ENCODE results near the gene NADK2. TPM values are rescaled to one million over a fixed set of nuclear protein-coding genes. Genes with fewer than 3 reads are reported as not detected.

The NADK2 gene
- total and polyA plus RNA-seq, 2 donors (not counting 3 experiments of a cell fraction or from before 2014, with no cell fraction given), result 4.0 to 20.3 TPM

- peaks cover 7 to 13% of the 10 kb centered on the region in 2 experiments for H3K36me3 ChIP-seq (ENCODE audit: control insufficient read depth in 2 of 2, extremely low read depth in 1 of 2, insufficient read depth in 2 of 2, low read length in 2 of 2)
- H3K27me3 ChIP-seq (ENCODE audit: control insufficient read depth in 2 of 2, insufficient read depth in 2 of 2, low read length in 2 of 2), result no peaks in the 10 kb centered on the region
- FAIRE-seq (no peak), DNase-seq (ENCODE audit: low read depth, low spot score) (no peak)
- no peak overlapping the region for H3K4me2 ChIP-seq (ENCODE audit: insufficient read depth, low read length)
- H3K9ac ChIP-seq (replicated peaks; ENCODE audit: extremely low read depth, insufficient read depth, low read length), result no peak overlapping the region
- intact Hi-C loops (cut with micrococcal nuclease), result no loop called here
- no peak overlapping the region for H3K27ac ChIP-seq (ENCODE audit: insufficient read depth, low read depth, low read length)
- no peaks in the 10 kb centered on the region for H3K9me3 ChIP-seq (replicated peaks; ENCODE audit: control insufficient read depth, insufficient read depth, low read length)
- POLR2A ChIA-PET, result no interaction called here
- CTCF ChIA-PET, result interaction anchor here (1.4 to 3.4 kb wide), 2 partner anchors 18 to 81 kb away, joined by 4 to 8 read pairs; no protein-coding TSS in a partner anchor
- no peaks in the 10 kb centered on the region for H3K9me1 ChIP-seq (replicated peaks; ENCODE audit: control insufficient read depth, extremely low read depth, insufficient read depth, low read length)
- no peaks in the 10 kb centered on the region for H4K20me1 ChIP-seq (replicated peaks; ENCODE audit: control insufficient read depth, extremely low read depth, insufficient read depth, low read length)
- no peak overlapping the region for H2AFZ ChIP-seq (ENCODE audit: low read depth, low read length)
- H3K4me1 ChIP-seq (ENCODE audit: control insufficient read depth, extremely low read depth, insufficient read depth, low read length), result peaks cover 4% of the 10 kb centered on the region
- TF ChIP-seq GATA2 (IDR thresholded peaks at IDR 0.05; ENCODE audit: insufficient read depth, insufficient read length, low read depth, low read length), result no peak
- H3K79me2 ChIP-seq (ENCODE audit: control insufficient read depth, insufficient read depth, low read length), result peaks cover 11% of the 10 kb centered on the region
- dilution Hi-C loops (cut with MboI; ENCODE audit: extremely low pct_ligation_motif_present, low sequenced_read_pairs), result no loop called here
- BruUV-seq (replicated peaks), result no TSS peak
- no peak overlapping the region for H3K4me3 ChIP-seq (replicated peaks in 1 of 3; ENCODE audit: insufficient read depth in 1 of 3, low read depth in 1 of 3, low read length in 3 of 3)
Measured at GRCh38 chr5:36160617-36161016, 81.1 kb downstream of the NADK2 start.

GRCh38 chr5:36158144-36158543, 83.6 kb downstream of the NADK2 start:
- CTCF ChIA-PET, result interaction anchor here (0.8 to 1.3 kb wide), 2 partner anchors 20 to 79 kb away, joined by 3 read pairs; no protein-coding TSS in a partner anchor
- dilution Hi-C loops (cut with MboI; ENCODE audit: extremely low pct_ligation_motif_present, low sequenced_read_pairs), result no loop called here

More at GRCh38 chr5:36158144-36158543, 83.6 kb downstream of the NADK2 start:
- DNase-seq (ENCODE audit: low read depth, low spot score), result peak; percentile 44
- no peak for FAIRE-seq
- Histone ChIP-seq H3K9ac (replicated peaks; ENCODE audit: extremely low read depth, insufficient read depth, low read length) (no peak overlapping the region), H3K9me1 (replicated peaks; ENCODE audit: control insufficient read depth, extremely low read depth, insufficient read depth, low read length) (no peaks in the 10 kb centered on the region), H3K4me2 (ENCODE audit: insufficient read depth, low read length) (no peak overlapping the region), H3K9me3 (replicated peaks; ENCODE audit: control insufficient read depth, insufficient read depth, low read length) (no peaks in the 10 kb centered on the region), H2AFZ (ENCODE audit: low read depth, low read length) (no peak overlapping the region), H3K79me2 (ENCODE audit: control insufficient read depth, insufficient read depth, low read length) (peaks cover 21% of the 10 kb centered on the region), H3K4me1 (ENCODE audit: control insufficient read depth, extremely low read depth, insufficient read depth, low read length) (peaks cover 10% of the 10 kb centered on the region), H3K27ac (ENCODE audit: insufficient read depth, low read depth, low read length) (no peak overlapping the region), H3K27me3 (ENCODE audit: control insufficient read depth in 2 of 2, insufficient read depth in 2 of 2, low read length in 2 of 2) (no peaks in the 10 kb centered on the region), H3K36me3 (ENCODE audit: control insufficient read depth in 2 of 2, extremely low read depth in 1 of 2, insufficient read depth in 2 of 2, low read length in 2 of 2) (peaks cover 2 to 4% of the 10 kb centered on the region in 2 experiments), H4K20me1 (replicated peaks; ENCODE audit: control insufficient read depth, extremely low read depth, insufficient read depth, low read length) (no peaks in the 10 kb centered on the region), H3K4me3 (replicated peaks in 1 of 3; ENCODE audit: insufficient read depth in 1 of 3, low read depth in 1 of 3, low read length in 3 of 3) (no peak overlapping the region)
- POLR2A ChIA-PET, result no interaction called here
- intact Hi-C loops (cut with micrococcal nuclease), result no loop called here
- no TSS peak for BruUV-seq (replicated peaks)
- TF ChIP-seq POLR2AphosphoS5 (IDR thresholded peaks at IDR 0.05; ENCODE audit: insufficient read depth, low read depth, low read length) (no peak), CTCF (IDR thresholded peaks at IDR 0.05; ENCODE audit: extremely low read depth in 1 of 2, insufficient read depth in 1 of 2, low read depth in 1 of 2, low read length in 2 of 2) (no peak), MYC (IDR thresholded peaks at IDR 0.05; ENCODE audit: low read depth, low read length) (no peak), GATA2 (IDR thresholded peaks at IDR 0.05; ENCODE audit: insufficient read depth, insufficient read length, low read depth, low read length) (no peak), POLR2A (IDR thresholded peaks at IDR 0.05; ENCODE audit: low read depth, low read length) (no peak), JUN (IDR thresholded peaks at IDR 0.05; ENCODE audit: borderline replicate concordance, insufficient read depth, insufficient read length, low read depth) (no peak), FOS (IDR thresholded peaks at IDR 0.05; ENCODE audit: borderline replicate concordance, insufficient read depth, low read length) (no peak), EZH2 (IDR thresholded peaks at IDR 0.05; ENCODE audit: borderline replicate concordance, low read depth, low read length, severe bottlenecking) (no peak), MAX (IDR thresholded peaks at IDR 0.05; ENCODE audit: insufficient read depth, insufficient read length) (no peak)

Measured in endothelial cell of umbilical vein (primary cell).